ENCODE results near the gene SFMBT1. TPM values are rescaled to one million over a fixed set of nuclear protein-coding genes. Genes with fewer than 3 reads are reported as not detected.

The SFMBT1 gene
- polyA plus RNA-seq, 3 donors, result 0.61 to 2.7 (median 0.91) TPM

DNA sequence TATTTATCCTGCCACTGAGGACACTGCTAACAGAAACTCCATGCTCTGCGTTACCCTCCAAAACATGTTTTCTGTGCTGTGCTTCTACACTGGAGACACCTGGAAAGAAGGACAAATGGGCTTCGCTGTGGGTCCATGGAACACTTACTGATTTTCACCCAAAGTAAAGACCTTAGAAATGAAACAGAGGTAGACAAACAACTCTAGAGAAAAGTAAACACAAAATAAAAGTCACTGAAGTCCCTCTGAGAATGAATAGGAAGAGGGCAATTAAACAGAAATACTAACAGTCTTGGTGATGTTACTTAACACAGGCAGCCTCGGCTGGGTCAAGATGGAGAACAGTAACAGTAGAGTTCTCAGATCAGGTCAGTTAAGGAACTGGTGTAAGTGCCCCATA is 141.9 kb downstream of the SFMBT1 start:
- peaks cover 17 to 19% of the 10 kb centered on the region in 2 donors for H3K36me3 Mint-ChIP-seq
- Histone ChIP-seq H3K4me2 (replicated peaks; ENCODE audit: extremely low read depth, low read length, poor library complexity, severe bottlenecking) (no peak overlapping the region), H3K79me2 (ENCODE audit: insufficient read depth, low read length) (no peaks in the 10 kb centered on the region), H3K9ac (ENCODE audit: insufficient read depth, low read length, poor library complexity, severe bottlenecking) (no peak overlapping the region), H3K4me3 (replicated peaks in 1 of 3; ENCODE audit: low read depth in 2 of 3, low read length in 3 of 3) (no peak overlapping the region), H4K20me1 (ENCODE audit: insufficient read depth, low read length) (no peaks in the 10 kb centered on the region), H3K27ac (ENCODE audit: low read depth in 1 of 2, low read length in 2 of 2) (no peak overlapping the region), H3K4me1 (ENCODE audit: control insufficient read depth in 1 of 2, insufficient read depth in 2 of 2, low read length in 2 of 2) (no peaks in the 10 kb centered on the region), H2AFZ (ENCODE audit: insufficient read depth, low read depth, low read length, poor library complexity, severe bottlenecking) (no peak overlapping the region), H3K9me3 (replicated peaks in 1 of 2; ENCODE audit: control insufficient read depth in 1 of 2, insufficient read depth in 1 of 2, low read length in 2 of 2) (no peaks in the 10 kb centered on the region), H3K36me3 (replicated peaks in 1 of 2; ENCODE audit: control insufficient read depth in 1 of 2, insufficient read depth in 2 of 2, low read length in 2 of 2) (peaks cover 2 to 34% of the 10 kb centered on the region in 2 donors), H3K27me3 (ENCODE audit: control insufficient read depth in 2 of 2, insufficient read depth in 2 of 2, low read length in 2 of 2) (no peaks in the 10 kb centered on the region)
- intact Hi-C loops (cut with micrococcal nuclease), result no loop called here
- H3K27ac Mint-ChIP-seq, result no peak overlapping the region
- peaks cover 0 to 2% (median 2%) of the 10 kb centered on the region in 3 donors for H3K27me3 Mint-ChIP-seq (ENCODE audit: low read depth in 3 of 3)
- TF ChIP-seq, protein P1, sequence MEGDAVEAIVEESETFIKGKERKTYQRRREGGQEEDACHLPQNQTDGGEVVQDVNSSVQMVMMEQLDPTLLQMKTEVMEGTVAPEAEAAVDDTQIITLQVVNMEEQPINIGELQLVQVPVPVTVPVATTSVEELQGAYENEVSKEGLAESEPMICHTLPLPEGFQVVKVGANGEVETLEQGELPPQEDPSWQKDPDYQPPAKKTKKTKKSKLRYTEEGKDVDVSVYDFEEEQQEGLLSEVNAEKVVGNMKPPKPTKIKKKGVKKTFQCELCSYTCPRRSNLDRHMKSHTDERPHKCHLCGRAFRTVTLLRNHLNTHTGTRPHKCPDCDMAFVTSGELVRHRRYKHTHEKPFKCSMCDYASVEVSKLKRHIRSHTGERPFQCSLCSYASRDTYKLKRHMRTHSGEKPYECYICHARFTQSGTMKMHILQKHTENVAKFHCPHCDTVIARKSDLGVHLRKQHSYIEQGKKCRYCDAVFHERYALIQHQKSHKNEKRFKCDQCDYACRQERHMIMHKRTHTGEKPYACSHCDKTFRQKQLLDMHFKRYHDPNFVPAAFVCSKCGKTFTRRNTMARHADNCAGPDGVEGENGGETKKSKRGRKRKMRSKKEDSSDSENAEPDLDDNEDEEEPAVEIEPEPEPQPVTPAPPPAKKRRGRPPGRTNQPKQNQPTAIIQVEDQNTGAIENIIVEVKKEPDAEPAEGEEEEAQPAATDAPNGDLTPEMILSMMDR (IDR thresholded peaks at IDR 0.05), result no peak
- no peak overlapping the region for H3K4me3 Mint-ChIP-seq
- H3K9me3 Mint-ChIP-seq, result no peaks in the 10 kb centered on the region
- 100% methylated on average over 1 of the region's 3 CpGs for WGBS (ENCODE audit: insufficient coverage)
- no peaks in the 10 kb centered on the region for H3K4me1 Mint-ChIP-seq
- no peak for DNase-seq

DNA sequence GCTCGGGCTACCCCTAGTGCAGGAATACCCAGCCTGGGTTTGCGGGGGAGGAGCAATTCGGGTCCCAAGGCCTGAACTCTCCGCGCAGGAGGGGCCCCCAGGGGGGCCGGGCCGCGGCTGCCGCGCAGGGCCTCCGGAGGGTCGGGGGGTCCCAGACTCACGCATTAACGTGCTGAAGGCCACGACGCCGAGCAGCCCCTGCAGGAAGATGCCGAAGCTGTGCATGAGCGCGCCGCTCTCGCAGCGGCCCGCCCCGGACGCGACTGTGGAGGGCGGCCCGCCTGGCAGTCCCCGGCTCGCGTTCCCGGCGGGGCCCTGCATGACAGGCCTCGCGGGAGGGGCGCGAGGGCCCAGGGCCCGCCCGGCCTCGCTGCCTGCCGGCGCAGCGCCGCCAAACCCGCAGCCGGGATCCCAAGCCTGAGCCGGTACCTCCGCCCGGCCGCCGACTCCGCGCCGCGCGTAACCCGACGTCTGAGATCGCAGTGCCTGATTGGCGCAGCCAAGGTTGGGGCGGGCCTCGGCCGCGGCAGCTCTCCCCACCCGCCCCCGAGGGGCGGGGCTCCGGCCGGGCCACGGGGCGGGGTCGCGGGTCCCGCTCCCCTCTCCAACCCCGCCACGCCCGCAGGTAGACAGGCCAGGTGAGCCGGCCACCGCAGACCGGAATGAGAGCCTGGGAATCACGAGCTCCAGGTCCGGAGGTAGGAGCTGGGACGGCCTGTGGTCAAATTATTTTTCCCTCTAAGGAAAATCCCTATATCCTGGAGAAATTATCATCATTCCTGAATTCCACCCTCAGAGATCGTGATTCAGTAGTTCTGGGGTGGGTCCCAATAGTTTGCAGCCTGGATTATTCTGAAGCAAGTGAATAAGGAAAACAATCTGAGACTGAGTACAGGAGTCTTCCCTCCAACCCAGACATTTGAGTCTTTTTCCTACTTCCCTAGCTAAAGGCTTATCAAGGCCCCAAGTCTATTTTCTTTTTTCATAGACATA is 148.4 kb downstream of the SFMBT1 start, which contains the start of gene STIMATE:
TSS of gene STIMATE (minus strand) at position 419 of the 993 bp plus-strand sequence. CDS start at position 321, 98 bp downstream.
- intact Hi-C loops (cut with micrococcal nuclease), result loop anchor here in 1 of 2 donors (10.0 kb wide), 1 partner anchor 357 kb away; the partner anchor contains the start of gene TKT
- peak; percentile 66 to 75 (median 67) for DNase-seq
- peak within 1 kb of the TSS; percentile 84 for H2AFZ ChIP-seq (ENCODE audit: insufficient read depth, low read depth, low read length, poor library complexity, severe bottlenecking)
- peaks cover 46% of the 10 kb centered on the region for H3K79me2 ChIP-seq (ENCODE audit: insufficient read depth, low read length)
- H3K9me3 ChIP-seq (replicated peaks in 1 of 2; ENCODE audit: control insufficient read depth in 1 of 2, insufficient read depth in 1 of 2, low read length in 2 of 2), result no peaks in the 10 kb centered on the region
- H3K4me3 Mint-ChIP-seq, result peak within 1 kb of the TSS; percentile 95 to 97
- no peaks in the 10 kb centered on the region for H3K36me3 ChIP-seq (replicated peaks in 1 of 2; ENCODE audit: control insufficient read depth in 1 of 2, insufficient read depth in 2 of 2, low read length in 2 of 2)
- peak within 1 kb of the TSS; percentile 72 to 91 (median 81) for H3K4me3 ChIP-seq (replicated peaks in 1 of 3; ENCODE audit: low read depth in 2 of 3, low read length in 3 of 3)
- H3K9ac ChIP-seq (ENCODE audit: insufficient read depth, low read length, poor library complexity, severe bottlenecking), result peak within 1 kb of the TSS; percentile 83
- peaks cover 9% of the 10 kb centered on the region for H4K20me1 ChIP-seq (ENCODE audit: insufficient read depth, low read length)
- TF ChIP-seq, protein P1 (IDR thresholded peaks at IDR 0.05), result no peak
- peaks cover 46 to 57% of the 10 kb centered on the region in 2 donors for H3K4me1 ChIP-seq (ENCODE audit: control insufficient read depth in 1 of 2, insufficient read depth in 2 of 2, low read length in 2 of 2)
- H3K36me3 Mint-ChIP-seq, result peaks cover 15 to 23% of the 10 kb centered on the region in 2 donors
- WGBS (ENCODE audit: insufficient coverage), result under 1% methylated on average over 82 of the region's 85 CpGs
- peaks cover 51% of the 10 kb centered on the region for H3K4me1 Mint-ChIP-seq
- H3K27me3 Mint-ChIP-seq (ENCODE audit: low read depth in 3 of 3), result peaks cover 0 to 3% (median 1%) of the 10 kb centered on the region in 3 donors
- H3K4me2 ChIP-seq (replicated peaks; ENCODE audit: extremely low read depth, low read length, poor library complexity, severe bottlenecking), result peak within 1 kb of the TSS; percentile 98
- peaks cover 0 to 2% (median 0%) of the 10 kb centered on the region in 7 donors for H3K9me3 Mint-ChIP-seq
- no peaks in the 10 kb centered on the region for H3K27me3 ChIP-seq (ENCODE audit: control insufficient read depth in 2 of 2, insufficient read depth in 2 of 2, low read length in 2 of 2)
- H3K27ac Mint-ChIP-seq, result peak within 1 kb of the TSS; percentile 78 to 93 (median 85)
- peak within 1 kb of the TSS in 1 of 2 donors; percentile 74 for H3K27ac ChIP-seq (ENCODE audit: low read depth in 1 of 2, low read length in 2 of 2)
